A375 (cell line): ENCODE data around the gene HIVEP2. TPM values are rescaled to one million over a fixed set of nuclear protein-coding genes. Genes with fewer than 3 reads are reported as not detected.

ENCODE experiments used
- total RNA-seq: library from RNA; depleted of rRNA; stranded (reverse); fragments of >200 nt; shearing (Covaris generic); gene quantifications from 2 replicates; pipeline ENCODE4 v1.2.3, GENCODE V29; 2014; rRNA removed

HIVEP2 gene, protein sequence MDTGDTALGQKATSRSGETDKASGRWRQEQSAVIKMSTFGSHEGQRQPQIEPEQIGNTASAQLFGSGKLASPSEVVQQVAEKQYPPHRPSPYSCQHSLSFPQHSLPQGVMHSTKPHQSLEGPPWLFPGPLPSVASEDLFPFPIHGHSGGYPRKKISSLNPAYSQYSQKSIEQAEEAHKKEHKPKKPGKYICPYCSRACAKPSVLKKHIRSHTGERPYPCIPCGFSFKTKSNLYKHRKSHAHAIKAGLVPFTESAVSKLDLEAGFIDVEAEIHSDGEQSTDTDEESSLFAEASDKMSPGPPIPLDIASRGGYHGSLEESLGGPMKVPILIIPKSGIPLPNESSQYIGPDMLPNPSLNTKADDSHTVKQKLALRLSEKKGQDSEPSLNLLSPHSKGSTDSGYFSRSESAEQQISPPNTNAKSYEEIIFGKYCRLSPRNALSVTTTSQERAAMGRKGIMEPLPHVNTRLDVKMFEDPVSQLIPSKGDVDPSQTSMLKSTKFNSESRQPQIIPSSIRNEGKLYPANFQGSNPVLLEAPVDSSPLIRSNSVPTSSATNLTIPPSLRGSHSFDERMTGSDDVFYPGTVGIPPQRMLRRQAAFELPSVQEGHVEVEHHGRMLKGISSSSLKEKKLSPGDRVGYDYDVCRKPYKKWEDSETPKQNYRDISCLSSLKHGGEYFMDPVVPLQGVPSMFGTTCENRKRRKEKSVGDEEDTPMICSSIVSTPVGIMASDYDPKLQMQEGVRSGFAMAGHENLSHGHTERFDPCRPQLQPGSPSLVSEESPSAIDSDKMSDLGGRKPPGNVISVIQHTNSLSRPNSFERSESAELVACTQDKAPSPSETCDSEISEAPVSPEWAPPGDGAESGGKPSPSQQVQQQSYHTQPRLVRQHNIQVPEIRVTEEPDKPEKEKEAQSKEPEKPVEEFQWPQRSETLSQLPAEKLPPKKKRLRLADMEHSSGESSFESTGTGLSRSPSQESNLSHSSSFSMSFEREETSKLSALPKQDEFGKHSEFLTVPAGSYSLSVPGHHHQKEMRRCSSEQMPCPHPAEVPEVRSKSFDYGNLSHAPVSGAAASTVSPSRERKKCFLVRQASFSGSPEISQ (N-terminal part only)
- total RNA-seq, result 3.8 and 4.3 TPM in 2 replicates

DNA sequence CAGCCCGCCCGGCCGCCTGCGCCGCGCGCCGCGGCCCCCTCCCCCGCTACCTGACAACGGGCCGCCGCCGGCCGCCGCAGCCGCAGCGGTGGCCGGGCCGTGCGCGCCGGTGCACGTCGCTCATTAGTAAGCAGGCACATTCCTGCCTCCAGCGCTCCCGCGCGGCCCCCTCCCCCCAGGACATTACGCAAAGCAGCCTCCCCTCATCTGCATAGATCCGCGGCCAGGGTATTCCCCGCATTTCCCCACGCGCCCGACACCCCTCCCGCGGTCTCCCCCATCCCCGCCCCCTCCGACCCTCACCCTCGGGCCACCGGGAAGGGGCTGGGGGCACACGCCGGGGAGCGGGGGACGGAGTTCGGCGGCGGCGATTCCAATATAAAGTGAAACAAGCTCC lies at the start of gene HIVEP2:
Gene HIVEP2, minus strand, starts transcription at position 128 of the 397 bp plus-strand sequence. CDS start 170,438 bp downstream, outside the sequence.

Other genes with a start within 250 kb of the HIVEP2 start
- gene AIG1, start 115.7 kb upstream of the HIVEP2 start, total RNA-seq, result 29.9 and 30.6 TPM in 2 replicates